HG03460 (cell line): ENCODE measurements around the gene ATP7B.

ENCODE experiments used
- ATAC-seq: cut with Tn5 transposase; IDR thresholded peaks from one replicate; pipeline ENCODE4 v1.9.1; 2021; ENCODE audit not compliant: unreplicated experiment

ATP7B gene

GRCh38 chr13:51953347-51954195 is 57.7 kb downstream of the ATP7B start:
- no peak for ATAC-seq

DNA sequence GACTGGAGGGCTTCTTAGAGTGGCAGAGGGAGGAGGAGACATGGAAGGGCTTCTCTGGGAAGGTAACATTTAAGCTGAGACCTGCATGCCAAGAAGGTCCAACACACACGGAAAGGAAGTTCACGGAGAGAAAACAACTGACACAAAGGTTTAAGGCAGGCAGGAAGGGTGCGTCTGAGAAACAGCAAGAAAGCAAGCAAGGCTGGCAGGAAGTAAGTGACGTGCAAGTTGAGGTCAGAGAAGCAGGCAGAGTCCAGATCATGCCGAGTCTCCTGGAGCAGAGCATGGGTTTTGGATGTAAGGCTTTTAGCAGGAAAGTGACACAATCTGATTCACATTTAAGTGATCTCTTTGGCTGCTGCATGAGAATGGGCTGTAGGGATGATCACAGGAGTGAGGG is 60.5 kb downstream of the ATP7B start:
- ATAC-seq = no peak

DNA sequence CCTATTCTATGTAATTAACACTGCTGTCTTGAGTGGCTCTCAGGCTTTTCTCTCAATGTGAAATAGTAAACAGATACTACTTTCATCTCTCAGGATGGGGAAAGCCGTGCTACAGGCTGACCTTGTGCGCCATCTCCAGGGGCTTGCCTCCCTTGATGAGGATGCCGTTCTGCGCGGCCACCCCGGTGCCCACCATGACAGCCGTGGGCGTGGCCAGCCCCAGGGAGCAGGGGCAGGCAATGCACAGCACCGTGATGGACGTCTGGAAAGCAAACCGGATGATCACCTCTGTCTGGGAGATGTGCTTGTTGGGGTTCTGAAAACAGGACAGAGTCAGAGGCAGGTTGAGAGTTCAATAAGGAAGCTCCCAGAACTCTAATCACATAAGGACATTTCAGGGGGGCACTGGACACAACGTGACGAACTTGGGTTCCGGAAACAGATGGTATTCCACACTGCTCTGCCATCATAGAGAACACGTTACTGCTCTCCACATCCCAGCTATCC is 65.0 kb downstream of the ATP7B start:
- ATAC-seq = no peak

GRCh38 chr13:51945149-51945548 is 66.1 kb downstream of the ATP7B start:
- no peak for ATAC-seq

- no peak for ATAC-seq
Measured at GRCh38 chr13:51944428-51944827, 66.8 kb downstream of the ATP7B start.

- ATAC-seq = no peak
Measured at GRCh38 chr13:51943721-51944120, 67.5 kb downstream of the ATP7B start.

DNA sequence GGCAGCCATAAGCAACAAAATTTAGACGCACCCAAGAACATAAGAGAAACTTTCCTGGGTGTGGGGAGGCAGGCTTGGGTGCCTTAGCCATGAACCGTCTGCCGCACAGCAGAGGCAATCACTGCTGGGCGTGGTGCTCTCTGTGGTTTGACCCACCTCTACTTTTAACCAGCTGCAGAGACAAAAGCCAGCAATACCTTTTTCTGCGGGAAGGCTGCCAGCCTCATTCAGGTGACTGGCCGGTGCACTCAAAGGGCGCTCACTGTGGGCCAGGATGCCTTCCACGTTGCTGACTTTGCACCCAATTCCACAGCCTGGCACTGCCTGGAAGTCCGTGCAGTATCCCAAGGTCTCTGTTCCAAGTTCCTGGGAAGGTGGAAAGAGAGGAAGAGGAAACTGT is 69.1 kb downstream of the ATP7B start:
- ATAC-seq = no peak

- no peak for ATAC-seq
Measured at GRCh38 chr13:51938454-51938853, 72.8 kb downstream of the ATP7B start.

DNA sequence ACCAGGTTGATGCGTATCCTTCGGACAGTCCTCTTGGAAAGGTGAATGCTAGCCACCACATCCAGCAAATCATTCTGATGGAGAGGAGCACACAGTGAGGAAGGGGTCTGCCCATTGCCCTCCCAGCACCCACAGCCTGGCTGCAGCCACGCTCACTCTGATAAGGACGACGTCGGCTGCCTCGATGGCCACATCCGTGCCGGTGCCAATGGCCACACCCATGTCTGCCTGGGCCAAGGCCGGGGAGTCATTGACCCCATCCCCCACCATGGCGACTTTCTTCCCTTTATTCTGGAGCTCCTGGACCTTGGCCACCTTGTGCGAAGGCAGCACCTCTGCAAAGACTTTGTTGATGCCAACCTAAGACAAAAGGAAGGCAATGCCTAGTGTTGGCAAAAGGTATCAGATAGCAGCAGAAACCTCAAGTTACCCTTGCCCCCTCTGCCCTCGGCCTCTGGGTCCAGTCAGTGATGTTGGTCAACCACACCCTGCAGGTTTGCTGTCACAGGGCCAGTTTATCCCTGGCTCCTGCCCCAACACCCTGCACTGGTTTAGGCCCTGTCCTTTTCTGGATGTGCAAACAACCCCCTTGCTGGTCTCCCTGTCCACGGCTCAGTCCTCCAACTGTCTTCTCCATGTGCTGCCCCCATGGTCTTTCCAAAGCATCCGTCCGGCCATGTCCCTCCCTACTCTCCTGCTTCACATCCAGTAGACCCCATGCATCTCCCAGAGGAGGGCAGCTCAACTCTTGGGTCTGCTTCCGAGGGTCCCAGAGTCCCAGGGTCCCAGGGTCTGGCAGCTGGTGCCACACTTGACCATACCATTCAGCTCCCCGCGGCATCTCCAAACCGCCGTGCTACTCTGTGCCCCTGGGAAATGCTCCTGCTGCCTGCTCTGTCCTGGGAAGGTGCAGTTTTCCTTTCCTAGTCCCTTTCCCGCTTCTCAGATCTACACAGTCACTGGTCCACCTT is 73.6 kb downstream of the ATP7B start:
- ATAC-seq = no peak

DNA sequence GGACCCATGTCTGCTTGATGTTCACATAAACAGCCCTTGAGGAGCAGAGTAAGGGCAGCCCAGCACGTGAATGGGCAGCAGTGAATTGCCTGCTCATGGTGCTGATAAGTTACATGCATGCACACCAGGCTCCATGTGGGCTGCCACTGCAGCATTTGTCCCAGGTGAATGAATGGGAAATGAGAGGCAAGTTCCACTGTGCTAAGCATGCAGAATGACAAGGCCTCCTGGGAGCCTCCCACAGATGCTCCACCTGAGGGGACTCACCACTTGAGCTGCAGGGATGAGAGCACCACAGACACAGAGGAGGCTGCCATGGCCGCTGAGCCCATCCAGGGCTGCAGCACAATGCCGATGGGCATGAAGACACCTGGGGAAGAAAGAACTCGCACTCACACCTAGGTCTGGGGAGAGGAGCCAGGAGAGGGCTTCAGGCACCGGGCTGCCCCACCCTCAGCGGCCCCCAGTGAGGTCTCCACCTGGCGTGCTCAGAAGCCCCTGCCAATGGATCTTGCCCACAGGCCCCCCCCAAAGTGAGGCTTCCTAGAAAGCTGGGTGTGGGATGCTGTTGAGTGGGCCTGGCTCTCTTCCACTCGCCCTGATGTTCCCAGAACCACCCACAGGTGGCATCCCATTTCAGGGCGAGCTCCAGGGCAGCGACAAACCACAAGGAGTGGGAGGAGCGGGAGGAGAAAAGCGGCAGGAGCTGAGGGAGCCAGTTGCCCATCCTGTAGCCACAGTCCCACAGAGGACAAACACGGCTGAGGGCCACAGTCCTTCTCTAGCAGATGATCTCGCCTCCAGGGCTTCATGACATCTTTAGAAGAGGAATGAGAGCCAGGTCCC is 75.7 kb downstream of the ATP7B start:
- no peak for ATAC-seq

- no peak for ATAC-seq
Measured at GRCh38 chr13:51934461-51935087, 76.7 kb downstream of the ATP7B start.

GRCh38 chr13:51933466-51934058 is 77.7 kb downstream of the ATP7B start:
- no peak for ATAC-seq

DNA sequence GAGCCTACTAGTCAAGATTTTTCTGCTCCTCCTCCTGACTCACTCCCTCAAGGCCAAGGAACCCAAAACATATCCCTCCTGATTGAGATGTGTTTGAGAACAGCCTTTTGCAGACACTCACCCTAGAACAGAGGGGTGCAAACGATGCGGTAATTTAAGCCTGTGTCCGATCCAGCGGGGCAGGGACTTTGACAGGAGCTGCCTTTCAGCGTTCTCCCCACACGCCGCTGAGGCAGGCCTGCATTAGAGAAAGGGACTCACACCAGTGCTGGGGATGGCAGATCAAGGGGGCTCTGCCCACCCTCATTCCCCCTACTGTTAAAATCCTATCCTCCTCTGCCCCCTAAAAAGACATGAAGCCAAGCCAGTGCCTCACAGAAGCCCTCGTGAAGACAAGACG is 79.0 kb downstream of the ATP7B start:
- ATAC-seq = no peak

GRCh38 chr13:51931606-51932005 is 79.6 kb downstream of the ATP7B start:
- ATAC-seq = no peak

DNA sequence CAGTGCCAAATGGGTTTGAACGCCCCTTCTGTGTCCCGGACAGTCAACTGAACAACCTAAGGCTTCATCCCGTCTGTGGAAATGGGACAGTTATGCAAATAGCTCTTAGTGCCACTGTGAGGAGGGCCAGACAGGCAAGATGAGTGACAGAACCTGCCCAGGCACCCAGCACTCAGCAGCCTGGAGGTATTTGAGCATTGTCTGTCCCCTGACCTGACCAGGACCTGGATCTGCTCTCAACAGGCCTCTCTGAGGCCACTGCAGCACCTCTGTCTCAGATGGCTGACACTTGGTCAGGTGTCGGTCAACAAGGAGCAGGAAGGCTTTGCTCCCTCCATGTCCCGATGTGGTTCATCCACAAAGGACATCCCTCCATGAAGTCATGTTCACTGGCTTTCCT is 81.6 kb downstream of the ATP7B start:
- ATAC-seq = no peak

DNA sequence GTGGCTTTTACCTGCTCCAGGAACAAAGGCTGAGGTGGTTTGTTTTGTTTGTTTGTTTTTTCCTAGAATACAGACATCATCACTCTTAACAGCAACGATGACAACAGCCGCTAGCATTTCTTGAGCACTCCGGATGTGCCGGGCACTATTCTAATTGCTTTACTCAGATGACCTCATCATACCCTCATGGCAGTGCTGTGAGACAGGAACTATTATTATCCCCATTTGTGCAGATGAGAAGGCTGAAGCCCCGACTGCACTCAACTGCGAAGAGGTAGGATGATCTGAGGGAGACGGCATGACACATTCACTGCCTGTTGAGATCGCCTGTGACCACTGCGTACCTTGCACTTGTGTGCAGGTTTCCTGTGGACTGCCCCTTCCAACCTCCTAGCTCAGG is 83.0 kb downstream of the ATP7B start:
- no peak for ATAC-seq

- no peak for ATAC-seq
Measured at GRCh38 chr13:51927129-51927528, 84.1 kb downstream of the ATP7B start.

DNA sequence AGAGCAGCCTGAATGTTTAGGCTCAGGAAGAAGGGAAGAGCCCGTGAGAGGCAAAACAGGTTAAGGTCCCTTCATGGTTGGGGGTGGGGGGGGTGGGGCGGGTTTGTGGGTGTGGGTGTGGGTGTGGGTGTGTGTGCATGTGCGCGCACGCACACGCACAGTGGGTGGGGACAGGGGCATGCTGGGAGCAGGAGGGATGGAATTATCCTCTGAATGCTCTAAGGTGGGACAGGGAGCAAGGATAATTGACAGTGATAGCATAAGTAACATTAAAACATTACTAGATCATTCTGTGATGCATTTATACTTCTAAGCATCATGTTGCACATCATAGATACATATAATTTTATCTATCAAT is 84.7 kb downstream of the ATP7B start:
- ATAC-seq = no peak

GRCh38 chr13:51925865-51926527 is 85.3 kb downstream of the ATP7B start:
- ATAC-seq = no peak
